H9 (cell line): ENCODE measurements around the gene SDC4. TPM values are rescaled to one million over a fixed set of nuclear protein-coding genes. Genes with fewer than 3 reads are reported as not detected.

ENCODE experiments used
- DNase-seq: peaks from one replicate; pipeline ENCODE4 v3.0.0-alpha.2; 2017
- H2AFZ ChIP-seq: one replicate; pipeline ENCODE4 v1.6.1; 2013; ENCODE audit warnings: mild to moderate bottlenecking, low read length, control low read depth, moderate library complexity
- H2AK5ac ChIP-seq: 2 replicates; pipeline ENCODE4 v1.6.1; 2013; ENCODE audit warnings: low read length, control low read depth, mixed read lengths; ENCODE audit not compliant: insufficient read length
- H2BK120ac ChIP-seq: one replicate; pipeline ENCODE4 v1.6.1; 2013; ENCODE audit warnings: low read depth, mild to moderate bottlenecking, low read length, control low read depth, inconsistent platforms; ENCODE audit not compliant: poor library complexity, severe bottlenecking
- H2BK12ac ChIP-seq: 2 replicates; pipeline ENCODE4 v1.6.1; 2013; ENCODE audit warnings: low read length, control low read depth, mixed read lengths, low read depth; ENCODE audit not compliant: insufficient read length
- H2BK15ac ChIP-seq: 2 replicates; pipeline ENCODE4 v1.6.1; 2013; ENCODE audit warnings: low read depth, low read length, control low read depth
- H2BK20ac ChIP-seq: one replicate; pipeline ENCODE4 v1.6.1; 2013; ENCODE audit warnings: low read depth, mild to moderate bottlenecking, low read length, control low read depth, inconsistent platforms; ENCODE audit not compliant: poor library complexity, severe bottlenecking
- H2BK5ac ChIP-seq: 2 replicates; pipeline ENCODE4 v1.6.1; 2013; ENCODE audit warnings: low read length, control low read depth, mixed read lengths; ENCODE audit not compliant: insufficient read length
- H3K14ac ChIP-seq: 2 replicates; pipeline ENCODE4 v1.6.1; 2013; ENCODE audit warnings: low read length, control low read depth; ENCODE audit not compliant: insufficient read depth
- H3K18ac ChIP-seq: 2 replicates; pipeline ENCODE4 v1.6.1; 2013; ENCODE audit warnings: low read depth, mild to moderate bottlenecking, mixed read lengths, low read length, control low read depth; ENCODE audit not compliant: insufficient read length
- H3K23ac ChIP-seq: 2 replicates; pipeline ENCODE4 v1.6.1; 2013; ENCODE audit warnings: low read length, control low read depth, mixed read lengths, low read depth; ENCODE audit not compliant: insufficient read length
- H3K23me2 ChIP-seq: 2 replicates; pipeline ENCODE4 v1.6.1; 2013; ENCODE audit warnings: low read depth, mild to moderate bottlenecking, mixed read lengths, low read length, control low read depth; ENCODE audit not compliant: insufficient read length, poor library complexity, severe bottlenecking
- H3K27ac ChIP-seq: 2 replicates; pipeline ENCODE4 v1.5.1; 2013; ENCODE audit warnings: low read length, control low read depth, mixed read lengths, low read depth; ENCODE audit not compliant: insufficient read length
- H3K27me3 ChIP-seq: 2 replicates; pipeline ENCODE4 v1.6.1; 2013; ENCODE audit warnings: low read length, control low read depth, inconsistent platforms; ENCODE audit not compliant: insufficient read depth
- H3K4ac ChIP-seq: 2 replicates; pipeline ENCODE4 v1.6.1; 2013; ENCODE audit warnings: low read depth, mild to moderate bottlenecking, control low read depth, inconsistent platforms, low read length, moderate library complexity
- H3K4me1 ChIP-seq: 2 replicates; pipeline ENCODE4 v1.6.1; 2013; ENCODE audit warnings: low read length, control low read depth, inconsistent platforms; ENCODE audit not compliant: insufficient read depth
- H3K4me2 ChIP-seq: 2 replicates; pipeline ENCODE4 v1.6.1; 2013; ENCODE audit warnings: low read length, control low read depth, mixed read lengths; ENCODE audit not compliant: insufficient read length, insufficient read depth
- H3K56ac ChIP-seq: 2 replicates; pipeline ENCODE4 v1.6.1; 2013; ENCODE audit warnings: low read depth, mild to moderate bottlenecking, mixed read lengths, low read length, control low read depth; ENCODE audit not compliant: insufficient read length
- H3K79me1 ChIP-seq: 2 replicates; pipeline ENCODE4 v1.6.1; 2013; ENCODE audit warnings: low read depth, mild to moderate bottlenecking, moderate library complexity, low read length, control low read depth, inconsistent platforms; ENCODE audit not compliant: insufficient read depth, poor library complexity, severe bottlenecking
- H3K79me2 ChIP-seq: 2 replicates; pipeline ENCODE4 v1.6.1; 2013; ENCODE audit warnings: low read length, control low read depth, inconsistent platforms; ENCODE audit not compliant: insufficient read depth
- H3K9ac ChIP-seq: 2 replicates; pipeline ENCODE4 v1.6.1; 2013; ENCODE audit warnings: low read length, control low read depth, mixed read lengths; ENCODE audit not compliant: insufficient read length; ENCODE audit errors: extremely low read depth
- H3K9me3 ChIP-seq: one replicate; pipeline ENCODE4 v1.6.1; 2013; ENCODE audit warnings: low read depth, low read length, inconsistent platforms; ENCODE audit not compliant: control insufficient read depth
- H3T11ph ChIP-seq: one replicate; pipeline ENCODE4 v1.6.1; 2013; ENCODE audit warnings: mild to moderate bottlenecking, low read length, control low read depth, inconsistent platforms
- H4K20me1 ChIP-seq: one replicate; pipeline ENCODE4 v1.6.1; 2013; ENCODE audit not compliant: control insufficient read depth, insufficient read length, insufficient read depth
- H4K5ac ChIP-seq: 2 replicates; pipeline ENCODE4 v1.6.1; 2013; ENCODE audit warnings: low read depth, mild to moderate bottlenecking, mixed read lengths, low read length, control low read depth; ENCODE audit not compliant: insufficient read length
- H4K8ac ChIP-seq: replicated peaks from 2 replicates; pipeline ENCODE4 v1.6.1; 2013; ENCODE audit warnings: low read length, control low read depth, mixed read lengths, low read depth; ENCODE audit not compliant: insufficient read length
- H4K91ac ChIP-seq: 2 replicates; pipeline ENCODE4 v1.6.1; 2013; ENCODE audit warnings: low read depth, mild to moderate bottlenecking, moderate library complexity, mixed read lengths, low read length, control low read depth; ENCODE audit not compliant: insufficient read length
- H3K27ac Mint-ChIP-seq, 3 experiments: 2 replicates in 2 of 3; 3 replicates in 1 of 3; pipeline ENCODE4 v1.8.0; 2020 to 2021; ENCODE audit warnings: mixed read lengths in 3 of 3, mild to moderate bottlenecking in 1 of 3, moderate library complexity in 1 of 3
- H3K27me3 Mint-ChIP-seq: 2 replicates; pipeline ENCODE4 v1.8.0; 2021; ENCODE audit warnings: low read depth, mild to moderate bottlenecking, moderate library complexity, mixed read lengths
- H3K36me3 Mint-ChIP-seq, 3 experiments: 2 replicates in 2 of 3; 3 replicates in 1 of 3; pipeline ENCODE4 v1.8.0; 2020 to 2021; ENCODE audit warnings: low read depth in 3 of 3, mixed read lengths in 3 of 3; ENCODE audit not compliant: insufficient read depth in 1 of 3
- H3K4me1 Mint-ChIP-seq, 2 experiments: 2 replicates each; pipeline ENCODE4 v1.8.0; 2020; ENCODE audit warnings: mixed read lengths in 2 of 2
- H3K4me3 Mint-ChIP-seq, 2 experiments: 2 replicates in 1 of 2; 3 replicates in 1 of 2; pipeline ENCODE4 v1.8.0; 2020 to 2021; ENCODE audit warnings: mild to moderate bottlenecking in 2 of 2, mixed read lengths in 2 of 2, moderate library complexity in 1 of 2
- H3K9me3 Mint-ChIP-seq, 2 experiments: 2 replicates in 1 of 2; 3 replicates in 1 of 2; pipeline ENCODE4 v1.8.0; 2020; ENCODE audit warnings: mild to moderate bottlenecking in 2 of 2, mixed read lengths in 2 of 2, moderate library complexity in 1 of 2
- WGBS: extraction: QIAGEN DNeasy Blood & Tissue Kit; methylation state at CpG from one replicate; pipeline ENCODE4 v1.1.7; 2013; ENCODE audit warnings: missing lambda C conversion rate, low lambda C conversion rate, mixed read lengths; ENCODE audit not compliant: insufficient read length; ENCODE audit errors: extremely low coverage; 5-methylcytosine and 5-hydroxymethylcytosine counted together
- total RNA-seq: library from RNA; stranded (reverse); gene quantifications from 2 replicates; pipeline ENCODE4 v1.2.1, GENCODE V29; 2021
- TF ChIP-seq, protein P1 (sequence below): fragments of 200-600 bp; sonication (generic); conservative IDR thresholded peaks from 3 replicates; pipeline ENCODE4 v1.8.0; 2021; ENCODE audit warnings: antibody characterized with exemption, mild to moderate bottlenecking

Gene SDC4
- total RNA-seq, 1 experiment from 2014 or later: 50.7 TPM

DNA sequence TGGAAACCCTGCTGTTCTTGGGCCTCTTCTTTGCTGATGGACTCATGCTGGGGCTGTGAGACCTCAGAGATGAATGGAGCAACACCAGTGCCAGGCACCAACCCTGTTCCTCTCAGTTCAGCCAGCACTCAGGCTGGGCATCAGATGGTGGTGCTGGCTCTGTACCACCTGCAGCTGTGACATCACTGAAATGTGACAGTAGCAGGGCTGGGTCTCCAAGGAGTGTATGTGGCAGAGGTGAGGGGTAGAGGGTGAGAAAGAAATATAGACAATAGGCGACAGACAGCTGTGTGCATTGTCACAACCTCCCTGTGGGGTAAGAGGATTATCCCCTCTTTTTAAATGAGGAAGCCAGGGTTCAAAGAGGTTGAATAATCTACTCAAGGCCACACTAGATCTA lies 30.0 kb upstream of the SDC4 start, which contains the start of gene TP53TG5:
Gene TP53TG5, minus strand, starts transcription at position 135 of the 400 bp plus-strand sequence. Its CDS starts 89 bp downstream, at position 46.
- no peaks in the 10 kb centered on the region; a peak in 1 of 7 replicates for H3K36me3 Mint-ChIP-seq
- no peaks in the 10 kb centered on the region for H3K4me1 ChIP-seq
- H3K79me1 ChIP-seq: no peaks in the 10 kb centered on the region
- H4K8ac ChIP-seq: no peak within 1 kb of the TSS
- no peak within 1 kb of the TSS for H3K56ac ChIP-seq
- H3K9ac ChIP-seq: no peak within 1 kb of the TSS
- no peak within 1 kb of the TSS for H3K14ac ChIP-seq
- H3K4me3 Mint-ChIP-seq: no peak within 1 kb of the TSS
- no peak within 1 kb of the TSS for H3T11ph ChIP-seq
- no peak within 1 kb of the TSS for H3K27ac Mint-ChIP-seq
- TF ChIP-seq, protein P1, sequence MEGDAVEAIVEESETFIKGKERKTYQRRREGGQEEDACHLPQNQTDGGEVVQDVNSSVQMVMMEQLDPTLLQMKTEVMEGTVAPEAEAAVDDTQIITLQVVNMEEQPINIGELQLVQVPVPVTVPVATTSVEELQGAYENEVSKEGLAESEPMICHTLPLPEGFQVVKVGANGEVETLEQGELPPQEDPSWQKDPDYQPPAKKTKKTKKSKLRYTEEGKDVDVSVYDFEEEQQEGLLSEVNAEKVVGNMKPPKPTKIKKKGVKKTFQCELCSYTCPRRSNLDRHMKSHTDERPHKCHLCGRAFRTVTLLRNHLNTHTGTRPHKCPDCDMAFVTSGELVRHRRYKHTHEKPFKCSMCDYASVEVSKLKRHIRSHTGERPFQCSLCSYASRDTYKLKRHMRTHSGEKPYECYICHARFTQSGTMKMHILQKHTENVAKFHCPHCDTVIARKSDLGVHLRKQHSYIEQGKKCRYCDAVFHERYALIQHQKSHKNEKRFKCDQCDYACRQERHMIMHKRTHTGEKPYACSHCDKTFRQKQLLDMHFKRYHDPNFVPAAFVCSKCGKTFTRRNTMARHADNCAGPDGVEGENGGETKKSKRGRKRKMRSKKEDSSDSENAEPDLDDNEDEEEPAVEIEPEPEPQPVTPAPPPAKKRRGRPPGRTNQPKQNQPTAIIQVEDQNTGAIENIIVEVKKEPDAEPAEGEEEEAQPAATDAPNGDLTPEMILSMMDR: no peak
- no peak within 1 kb of the TSS for H3K23ac ChIP-seq
- no peak within 1 kb of the TSS for H4K91ac ChIP-seq
- no peak within 1 kb of the TSS for H2BK12ac ChIP-seq
- H2BK120ac ChIP-seq: no peak within 1 kb of the TSS
- no peak within 1 kb of the TSS for H4K5ac ChIP-seq
- no peak within 1 kb of the TSS for H3K4me2 ChIP-seq
- H2BK20ac ChIP-seq: no peak within 1 kb of the TSS
- no peak for DNase-seq
- no CpG with 5 or more reads among the region's 1 CpG for WGBS
- H3K79me2 ChIP-seq: no peaks in the 10 kb centered on the region
- no peak within 1 kb of the TSS for H2BK15ac ChIP-seq
- peaks cover 7% of the 10 kb centered on the region for H3K23me2 ChIP-seq
- no peak within 1 kb of the TSS for H2AK5ac ChIP-seq
- H3K9me3 Mint-ChIP-seq: no peaks in the 10 kb centered on the region
- H3K4me1 Mint-ChIP-seq: peaks cover 11 to 17% of the 10 kb centered on the region in 2 experiments
- H3K4ac ChIP-seq: no peak within 1 kb of the TSS
- H3K27me3 ChIP-seq: no peaks in the 10 kb centered on the region
- H2AFZ ChIP-seq: no peak within 1 kb of the TSS
- H2BK5ac ChIP-seq: no peak within 1 kb of the TSS
- no peaks in the 10 kb centered on the region for H3K9me3 ChIP-seq
- H4K20me1 ChIP-seq: no peaks in the 10 kb centered on the region
- H3K27me3 Mint-ChIP-seq: peaks cover 7% of the 10 kb centered on the region
- no peak within 1 kb of the TSS for H3K27ac ChIP-seq
- H3K18ac ChIP-seq: no peak within 1 kb of the TSS
